WTC11 (cell line): ENCODE data around the gene TRAPPC3L.

Source experiments
- NR2C2 ChIP-seq: sonication (generic); formaldehyde crosslinking; IDR thresholded peaks from 2 replicates; pipeline ENCODE4 v1.8.0; 2022; ENCODE audit warnings: mild to moderate bottlenecking, missing genetic modification reagents
- PRRX2 ChIP-seq: fragments of 250-450 bp; sonication (Bioruptor Pico); IDR thresholded peaks from 2 replicates; pipeline ENCODE4 v1.8.0; 2021; ENCODE audit warnings: mild to moderate bottlenecking

GRCh38 chr6:116586276-116586675 lies 40.8 kb upstream of the TRAPPC3L start:
- TF ChIP-seq PRRX2 (CRISPR knock-in tag) (no peak), NR2C2 (CRISPR knock-in tag) (no peak)
